H1 (cell line): Measurements from ENCODE around the gene TRPC4. TPM values are rescaled to one million over a fixed set of nuclear protein-coding genes. Genes with fewer than 3 reads are reported as not detected.

Source experiments
- CTCF ChIA-PET: fragments of 300-600 bp; sonication (Branson Sonifier 250); formaldehyde crosslinking; loops from one replicate; lab custom pipeline; 2021; ENCODE audit not compliant: partially characterized antibody; lab: Charles Lee
- POLR2A ChIA-PET: fragments of 300-600 bp; sonication (Branson Sonifier 250); formaldehyde crosslinking; loops from one replicate; lab custom pipeline; 2021; ENCODE audit warnings: inconsistent platforms; ENCODE audit not compliant: partially characterized antibody; lab: Charles Lee
- DNase-seq, 2 experiments: peaks; one replicate each; pipeline versions ENCODE4 v3.0.0 to v3.0.0-alpha.2; 2010 to 2022; ENCODE audit warnings: low spot score in 2 of 2, low read depth in 1 of 2, mixed read lengths in 1 of 2
- FAIRE-seq: peaks from 2 replicates; lab custom pipeline; 2011; peaks lifted over from hg19 to GRCh38; lab: Jason Lieb, UNC
- H2AFZ ChIP-seq: 2 replicates; pipeline ENCODE4 v1.8.1; 2012; ENCODE audit warnings: low read length, inconsistent platforms
- H2AK5ac ChIP-seq: 2 replicates; pipeline ENCODE4 v1.6.1; 2013; ENCODE audit warnings: low read depth, low read length
- H2BK120ac ChIP-seq: replicated peaks from 2 replicates; pipeline ENCODE3; 2013; ENCODE audit warnings: low read depth, low read length, inconsistent platforms
- H2BK12ac ChIP-seq: 2 replicates; pipeline ENCODE4 v1.6.1; 2013; ENCODE audit warnings: low read depth, low read length
- H2BK15ac ChIP-seq: 2 replicates; pipeline ENCODE4 v1.6.1; 2013; ENCODE audit warnings: low read length
- H2BK20ac ChIP-seq: 2 replicates; pipeline ENCODE4 v1.6.1; 2013; ENCODE audit warnings: low read length
- H2BK5ac ChIP-seq: 2 replicates; pipeline ENCODE4 v1.6.1; 2013; ENCODE audit warnings: low read depth, low read length
- H3K14ac ChIP-seq: 2 replicates; pipeline ENCODE4 v1.6.1; 2013; ENCODE audit warnings: inconsistent platforms; ENCODE audit not compliant: insufficient read length
- H3K18ac ChIP-seq: 2 replicates; pipeline ENCODE4 v1.6.1; 2013; ENCODE audit warnings: low read length; ENCODE audit errors: extremely low read depth
- H3K23ac ChIP-seq: 2 replicates; pipeline ENCODE4 v1.6.1; 2013; ENCODE audit warnings: inconsistent platforms; ENCODE audit not compliant: insufficient read length
- H3K23me2 ChIP-seq: 2 replicates; pipeline ENCODE4 v1.6.1; 2013; ENCODE audit warnings: low read depth, low read length
- H3K27ac ChIP-seq: 2 replicates; pipeline ENCODE4 v1.6.1; 2011; ENCODE audit warnings: low read depth, low read length, inconsistent platforms
- H3K27me3 ChIP-seq, 4 experiments: replicated peaks in 1 of 4; 1 replicate in 1 of 4; 2 replicates in 3 of 4; pipeline versions ENCODE4 v1.6.1 to v1.8.1; 2011 to 2013; ENCODE audit warnings: low read length in 3 of 4, mild to moderate bottlenecking in 3 of 4, inconsistent platforms in 2 of 4, mixed read lengths in 2 of 4, moderate library complexity in 1 of 4; ENCODE audit not compliant: control insufficient read depth in 3 of 4, insufficient read depth in 3 of 4; ENCODE audit errors: extremely low read depth in 1 of 4
- H3K36me3 ChIP-seq, 4 experiments: 2 replicates each; pipeline versions ENCODE4 v1.6.1 to v1.8.1; 2011 to 2013; ENCODE audit warnings: mild to moderate bottlenecking in 4 of 4, low read length in 3 of 4, moderate library complexity in 2 of 4, control low read depth in 1 of 4, inconsistent platforms in 1 of 4; ENCODE audit not compliant: insufficient read depth in 4 of 4, control insufficient read depth in 2 of 4
- H3K4ac ChIP-seq: replicated peaks from 2 replicates; pipeline ENCODE3; 2013; ENCODE audit warnings: low read length, low read depth, mixed read lengths, inconsistent platforms; ENCODE audit not compliant: insufficient read length
- H3K4me1 ChIP-seq, 4 experiments: replicated peaks in 1 of 4; 1 replicate in 1 of 4; 2 replicates in 3 of 4; pipeline versions ENCODE4 v1.6.1 to v1.8.1; 2011 to 2013; ENCODE audit warnings: low read length in 3 of 4, inconsistent platforms in 2 of 4, mixed read lengths in 1 of 4; ENCODE audit not compliant: insufficient read depth in 4 of 4, control insufficient read depth in 3 of 4
- H3K4me2 ChIP-seq, 2 experiments: 2 replicates each; pipeline versions ENCODE4 v1.6.1 to v1.8.1; 2011 to 2013; ENCODE audit warnings: low read depth in 2 of 2, low read length in 2 of 2, control low read depth in 1 of 2, inconsistent platforms in 1 of 2, mild to moderate bottlenecking in 1 of 2; ENCODE audit not compliant: insufficient read depth in 1 of 2
- H3K4me3 ChIP-seq, 4 experiments: fragments of 200-600, 300-600 bp in 1 of 4; sonication (generic), shearing (Covaris generic), sonication (Bioruptor Twin) in 1 of 4; 2 replicates each; pipeline versions ENCODE4 v1.5.1 to v1.8.1; 2011 to 2016; ENCODE audit warnings: low read length in 4 of 4, low read depth in 3 of 4, control low read depth in 2 of 4, inconsistent platforms in 2 of 4, mild to moderate bottlenecking in 2 of 4, mixed read lengths in 1 of 4, moderate library complexity in 1 of 4; ENCODE audit not compliant: insufficient read depth in 2 of 4; ENCODE audit errors: extremely low read depth in 1 of 4
- H3K56ac ChIP-seq: replicated peaks from 2 replicates; pipeline ENCODE3; 2013; ENCODE audit warnings: low read depth, mild to moderate bottlenecking, mixed read lengths, low read length, inconsistent platforms; ENCODE audit not compliant: insufficient read length
- H3K79me1 ChIP-seq: 2 replicates; pipeline ENCODE4 v1.6.1; 2013; ENCODE audit warnings: low read depth, low read length, control low read depth
- H3K79me2 ChIP-seq, 2 experiments: 2 replicates each; pipeline versions ENCODE4 v1.6.1 to v1.8.1; 2012 to 2013; ENCODE audit warnings: low read length in 2 of 2, mild to moderate bottlenecking in 2 of 2, inconsistent platforms in 1 of 2; ENCODE audit not compliant: insufficient read depth in 2 of 2, control insufficient read depth in 1 of 2
- H3K9ac ChIP-seq, 4 experiments: replicated peaks in 1 of 4; 1 replicate in 1 of 4; 2 replicates in 3 of 4; pipeline versions ENCODE4 v1.6.1 to v1.8.1; 2011 to 2013; ENCODE audit warnings: low read depth in 3 of 4, low read length in 3 of 4, control low read depth in 2 of 4, mild to moderate bottlenecking in 2 of 4, moderate library complexity in 2 of 4, inconsistent platforms in 1 of 4; ENCODE audit errors: extremely low read depth in 1 of 4
- H3K9me3 ChIP-seq, 2 experiments: 2 replicates each; pipeline versions ENCODE4 v1.6.1 to v1.8.1; 2012 to 2013; ENCODE audit warnings: mild to moderate bottlenecking in 2 of 2, moderate library complexity in 2 of 2, control low read depth in 1 of 2, inconsistent platforms in 1 of 2, low read depth in 1 of 2, low read length in 1 of 2, mixed read lengths in 1 of 2; ENCODE audit not compliant: insufficient read depth in 2 of 2
- H4K20me1 ChIP-seq, 2 experiments: replicated peaks in 1 of 2; 2 replicates each; pipeline versions ENCODE3 to v1.8.1; 2011 to 2013; ENCODE audit warnings: inconsistent platforms in 2 of 2, low read length in 2 of 2, mild to moderate bottlenecking in 1 of 2; ENCODE audit not compliant: insufficient read depth in 2 of 2, control insufficient read depth in 1 of 2
- H4K5ac ChIP-seq: 2 replicates; pipeline ENCODE4 v1.6.1; 2013; ENCODE audit warnings: low read length, low read depth, mixed read lengths, inconsistent platforms; ENCODE audit not compliant: insufficient read length
- H4K8ac ChIP-seq: 2 replicates; pipeline ENCODE4 v1.8.0; 2013; ENCODE audit warnings: mild to moderate bottlenecking, moderate library complexity, low read length, inconsistent platforms; ENCODE audit not compliant: insufficient read depth; ENCODE audit errors: extremely low read depth
- H4K91ac ChIP-seq: replicated peaks from 2 replicates; pipeline ENCODE3; 2013; ENCODE audit warnings: low read length, mixed read lengths, inconsistent platforms; ENCODE audit not compliant: insufficient read length
- JUND ChIP-seq: IDR thresholded peaks from 2 replicates; pipeline ENCODE4 v1.6.1; 2011; ENCODE audit warnings: mild to moderate bottlenecking, improper control_type of control experiment, low read length
- SRF ChIP-seq: IDR thresholded peaks from 2 replicates; pipeline ENCODE4 v1.6.1; 2011; ENCODE audit warnings: mild to moderate bottlenecking, low read depth, low read length, moderate library complexity
- WGBS, 2 experiments: shearing (Covaris generic) in 1 of 2; methylation state at CpG; one replicate each; pipeline versions ENCODE4 v1.1.6 to v1.1.7; 2013 to 2015; ENCODE audit warnings: low lambda C conversion rate in 2 of 2, mixed read lengths in 2 of 2, inconsistent platforms in 1 of 2, low coverage in 1 of 2, missing lambda C conversion rate in 1 of 2; ENCODE audit not compliant: insufficient replicate concordance in 2 of 2, insufficient coverage in 1 of 2, insufficient read length in 1 of 2; ENCODE audit errors: extremely low coverage in 1 of 2, missing lambda C conversion rate in 1 of 2; 5-methylcytosine and 5-hydroxymethylcytosine counted together
- polyA plus RNA-seq, 7 experiments: library from polyadenylated mRNA; depleted of rRNA in 3 of 7; stranded (reverse) in 5 of 7; unstranded in 2 of 7; fragments of >200 nt in 5 of 7; fragments of 200-250 nt in 2 of 7; gene quantifications; 1 replicate in 5 of 7; 2 replicates in 1 of 7; 4 replicates in 1 of 7; pipeline versions ENCODE4 v1.2.1 to v1.2.3, GENCODE V29; 2011 to 2013; ENCODE audit warnings: missing spikeins in 2 of 7, mixed read lengths in 2 of 7
- total RNA-seq: library from RNA; stranded (reverse); fragmentation: NEBNext Ultra II Directional; extraction: Animal tissue kit (Norgen Biotek cat#: 25700); gene quantifications from 2 replicates; pipeline ENCODE4 v1.2.1, GENCODE V29; 2021

The TRPC4 gene
- total and polyA plus RNA-seq, 2 of the 8 experiments (the other 6 are each of a cell fraction or from before 2014, with no cell fraction given) = 12.3 to 14.7 TPM

- H3K56ac ChIP-seq = no peak overlapping the region
- ChIA-PET CTCF (no interaction called here), POLR2A (no interaction called here)
- no peak overlapping the region for H4K8ac ChIP-seq
- H2AK5ac ChIP-seq = no peak overlapping the region
- no peak overlapping the region for H3K4ac ChIP-seq
- no peaks in the 10 kb centered on the region for H3K27me3 ChIP-seq
- no peak for DNase-seq
- FAIRE-seq = no peak
- no peaks in the 10 kb centered on the region for H3K79me2 ChIP-seq
- H3K27ac ChIP-seq = no peak overlapping the region
- H2BK20ac ChIP-seq = no peak overlapping the region
- H4K91ac ChIP-seq = no peak overlapping the region
- no peak overlapping the region for H3K18ac ChIP-seq
- WGBS, 2 experiments = 84% methylated on average over 1 of the region's 1 CpG; no CpG with 5 or more reads in 1 of the 2 experiments
- no peak overlapping the region for H3K14ac ChIP-seq
- no peak overlapping the region for H3K4me3 ChIP-seq
- H3K36me3 ChIP-seq = peaks cover 0 to 4% (median 3%) of the 10 kb centered on the region in 4 experiments; a peak in 5 of 8 replicates
- H2BK12ac ChIP-seq = no peak overlapping the region
- no peak overlapping the region for H4K5ac ChIP-seq
- H3K23me2 ChIP-seq = no peaks in the 10 kb centered on the region
- H2AFZ ChIP-seq = no peak overlapping the region
- no peak overlapping the region for H2BK5ac ChIP-seq
- no peaks in the 10 kb centered on the region for H3K9me3 ChIP-seq
- H4K20me1 ChIP-seq = no peaks in the 10 kb centered on the region
- no peaks in the 10 kb centered on the region for H3K79me1 ChIP-seq
- TF ChIP-seq JUND (no peak), SRF (peak; percentile 71)
- H3K9ac ChIP-seq = no peak overlapping the region
- H3K23ac ChIP-seq = no peak overlapping the region
- no peak overlapping the region for H2BK120ac ChIP-seq
- H2BK15ac ChIP-seq = no peak overlapping the region
- no peak overlapping the region for H3K4me2 ChIP-seq
- peaks cover 0 to 3% (median 0%) of the 10 kb centered on the region in 4 experiments; a peak in 1 of 7 replicates for H3K4me1 ChIP-seq
These were observed 199.7 kb downstream of the TRPC4 start for GRCh38 chr13:37669845-37670244.
